HPDE6-E6E7 (cell line): ENCODE data around the gene TMEM135.

Experiments
- DNase-seq: peaks from one replicate; pipeline ENCODE4 v3.0.0; 2011; ENCODE audit warnings: missing footprints; ENCODE audit errors: extremely low spot score

TMEM135 gene

GRCh38 chr11:87194985-87195820 is 157.5 kb downstream of the TMEM135 start:
- no peak for DNase-seq

GRCh38 chr11:87198266-87198881 is 160.6 kb downstream of the TMEM135 start:
- DNase-seq = no peak

- no peak for DNase-seq
Measured at GRCh38 chr11:87201376-87201775, 163.6 kb downstream of the TMEM135 start.

- DNase-seq = no peak
Measured at GRCh38 chr11:87203907-87204602, 166.3 kb downstream of the TMEM135 start.

GRCh38 chr11:87212891-87213290 is 175.2 kb downstream of the TMEM135 start:
- no peak for DNase-seq

- DNase-seq = no peak
Measured at GRCh38 chr11:87213444-87213843, 175.7 kb downstream of the TMEM135 start.

- no peak for DNase-seq
Measured at GRCh38 chr11:87215236-87215635, 177.5 kb downstream of the TMEM135 start.

- no peak for DNase-seq
Measured at GRCh38 chr11:87219266-87219665, 181.5 kb downstream of the TMEM135 start.

- DNase-seq = no peak
Measured at GRCh38 chr11:87223816-87224215, 186.1 kb downstream of the TMEM135 start.

- DNase-seq = no peak
Measured at GRCh38 chr11:87224486-87224885, 186.8 kb downstream of the TMEM135 start.

- no peak for DNase-seq
Measured at GRCh38 chr11:87228820-87229219, 191.1 kb downstream of the TMEM135 start.

- DNase-seq = no peak
Measured at GRCh38 chr11:87230995-87231394, 193.3 kb downstream of the TMEM135 start.

GRCh38 chr11:87232320-87232719 is 194.6 kb downstream of the TMEM135 start:
- DNase-seq = no peak

GRCh38 chr11:87235366-87235765 is 197.6 kb downstream of the TMEM135 start:
- no peak for DNase-seq

GRCh38 chr11:87236368-87236767 is 198.6 kb downstream of the TMEM135 start:
- DNase-seq = no peak

- no peak for DNase-seq
Measured at GRCh38 chr11:87239001-87239400, 201.3 kb downstream of the TMEM135 start.

GRCh38 chr11:87239531-87239930 is 201.8 kb downstream of the TMEM135 start:
- DNase-seq = no peak

GRCh38 chr11:87251560-87251959 is 213.8 kb downstream of the TMEM135 start:
- DNase-seq = no peak

GRCh38 chr11:87252869-87253268 is 215.1 kb downstream of the TMEM135 start:
- no peak for DNase-seq

- DNase-seq = no peak
Measured at GRCh38 chr11:87254562-87254961, 216.8 kb downstream of the TMEM135 start.

- DNase-seq = no peak
Measured at GRCh38 chr11:87255589-87255988, 217.9 kb downstream of the TMEM135 start.

- no peak for DNase-seq
Measured at GRCh38 chr11:87256694-87257340, 219.1 kb downstream of the TMEM135 start.
